K562 (cell line): ENCODE data around the gene BAD. TPM values are rescaled to one million over a fixed set of nuclear protein-coding genes. Genes with fewer than 3 reads are reported as not detected.

Experiments used
- ATAC-seq: fragments of 200-7000 bp; cut with Tn5 transposase; 3 replicates; pipeline ENCODE4 v1.9.1; 2020; ENCODE audit warnings: moderate library complexity
- BruUV-seq: library from RNA; stranded (reverse); fragments of 400-500 nt; replicated peaks from 2 replicates; lab custom pipeline; 2021; lab: Mats Ljungman, UMichigan
- CTCF ChIA-PET: fragments of 300-600 bp; formaldehyde crosslinking; extraction: SDS; loops from one replicate; lab custom pipeline; 2021; ENCODE audit warnings: low intra/inter-chr PET ratio; lab: Yijun Ruan, JAX
- POLR2A ChIA-PET: fragments of 300-600, 350-650 bp; sonication (Branson Sonifier 250); formaldehyde crosslinking; extraction: SDS; loops from one replicate; lab custom pipeline; 2021; ENCODE audit warnings: antibody characterized with exemption, inconsistent platforms; lab: Yijun Ruan, JAX
- DNase-seq, 4 experiments: peaks; one replicate each; pipeline versions ENCODE4 v3.0.0 to v3.0.0-alpha.2; 2011 to 2018; ENCODE audit warnings: low spot score in 3 of 4, mixed read lengths in 3 of 4; ENCODE audit errors: extremely low read depth in 1 of 4
- FAIRE-seq: peaks from 2 replicates; lab custom pipeline; 2011; peaks lifted over from hg19 to GRCh38; lab: Jason Lieb, UNC
- H2AFZ ChIP-seq: 2 replicates; pipeline ENCODE4 v1.6.0; 2011; ENCODE audit warnings: low read depth, low read length, control low read depth, inconsistent platforms
- H3K27ac ChIP-seq: fragments of 200-600 bp; 3 replicates; pipeline ENCODE4 v1.8.0; 2011; ENCODE audit warnings: low read depth, mild to moderate bottlenecking, control low read depth, inconsistent platforms, low read length, moderate library complexity, mixed read lengths; ENCODE audit errors: extremely low read depth
- H3K27me3 ChIP-seq, 2 experiments: fragments of 300-600 bp in 1 of 2; 2 replicates in 1 of 2; 3 replicates in 1 of 2; pipeline versions ENCODE4 v1.6.0 to v1.8.0; 2011; ENCODE audit warnings: inconsistent platforms in 2 of 2, low read length in 2 of 2, mild to moderate bottlenecking in 1 of 2, mixed read lengths in 1 of 2, moderate library complexity in 1 of 2; ENCODE audit not compliant: control insufficient read depth in 2 of 2, insufficient read depth in 2 of 2
- H3K36me3 ChIP-seq: fragments of 300-600 bp; 3 replicates; pipeline ENCODE4 v1.8.0; 2011; ENCODE audit warnings: mild to moderate bottlenecking, low read length, inconsistent platforms; ENCODE audit not compliant: control insufficient read depth, insufficient read depth
- H3K4me1 ChIP-seq, 2 experiments: fragments of 200-600 bp in 1 of 2; replicated peaks in 1 of 2; 2 replicates in 1 of 2; 3 replicates in 1 of 2; pipeline versions ENCODE4 v1.5.1 to v1.8.0; 2011; ENCODE audit warnings: inconsistent platforms in 2 of 2, low read length in 2 of 2, mild to moderate bottlenecking in 1 of 2, mixed read lengths in 1 of 2, moderate library complexity in 1 of 2; ENCODE audit not compliant: control insufficient read depth in 2 of 2, insufficient read depth in 2 of 2
- H3K4me2 ChIP-seq: 2 replicates; pipeline ENCODE4 v1.6.1; 2011; ENCODE audit warnings: low read length, control low read depth, inconsistent platforms, mixed read lengths; ENCODE audit not compliant: insufficient read depth
- H3K4me3 ChIP-seq: fragments of 200-600 bp; sonication (generic), shearing (Covaris generic); 2 replicates; pipeline ENCODE4 v1.5.1; 2016; ENCODE audit warnings: control low read depth, inconsistent platforms
- H3K79me2 ChIP-seq: fragments of 200-600 bp; 3 replicates; pipeline ENCODE4 v1.8.0; 2011; ENCODE audit warnings: low read length, inconsistent platforms; ENCODE audit not compliant: control insufficient read depth, insufficient read depth
- H3K9ac ChIP-seq, 2 experiments: 2 replicates each; pipeline versions ENCODE4 v1.6.0 to v1.6.1; 2011; ENCODE audit warnings: low read depth in 2 of 2, low read length in 2 of 2, control low read depth in 1 of 2, inconsistent platforms in 1 of 2, mild to moderate bottlenecking in 1 of 2, mixed read lengths in 1 of 2; ENCODE audit not compliant: insufficient read depth in 1 of 2
- H3K9me1 ChIP-seq: one replicate; pipeline ENCODE4 v1.6.0; 2011; ENCODE audit warnings: inconsistent platforms, mild to moderate bottlenecking, low read length, moderate library complexity; ENCODE audit not compliant: control insufficient read depth, insufficient read depth
- H3K9me3 ChIP-seq: replicated peaks from 2 replicates; pipeline ENCODE4 v1.5.1; 2011; ENCODE audit warnings: low read depth, low read length, inconsistent platforms; ENCODE audit not compliant: control insufficient read depth, insufficient read depth
- H4K20me1 ChIP-seq: replicated peaks from 2 replicates; pipeline ENCODE4 v1.6.1; 2011; ENCODE audit warnings: low read length, inconsistent platforms, mixed read lengths; ENCODE audit not compliant: control insufficient read depth, insufficient read depth
- BRCA1 ChIP-seq, 2 experiments: fragments of 450-650 bp in 1 of 2; sonication (generic) in 1 of 2; formaldehyde crosslinking in 1 of 2; IDR thresholded peaks; 2 replicates each; pipeline versions ENCODE4 v1.5.0 to v1.6.1; 2017 to 2020; ENCODE audit warnings: mild to moderate bottlenecking in 1 of 2, missing genetic modification reagents in 1 of 2
- EZH2 ChIP-seq: IDR thresholded peaks from 2 replicates; pipeline ENCODE4 v1.6.1; 2012; ENCODE audit warnings: low read depth, mild to moderate bottlenecking, inconsistent platforms, low read length, borderline replicate concordance
- L3MBTL2 ChIP-seq: fragments of 450-650 bp; IDR thresholded peaks from 2 replicates; pipeline ENCODE4 v1.6.1; 2016; ENCODE audit warnings: mild to moderate bottlenecking, moderate library complexity
- MYC ChIP-seq, 2 experiments: fragments of 250-450 bp in 1 of 2; sonication (Bioruptor Pico) in 1 of 2; IDR thresholded peaks; 2 replicates each; pipeline versions ENCODE4 v1.5.1 to v1.6.1; 2012 to 2021; ENCODE audit warnings: low read depth in 2 of 2, borderline replicate concordance in 1 of 2, improper control_type of control experiment in 1 of 2, low read length in 1 of 2, mild to moderate bottlenecking in 1 of 2, moderate library complexity in 1 of 2
- WGBS: fragments of 100-300 bp; shearing (Covaris generic); methylation state at CpG from one replicate; pipeline ENCODE4 v1.1.6; 2016; ENCODE audit warnings: low coverage, mixed read lengths; ENCODE audit not compliant: insufficient coverage; ENCODE audit errors: missing lambda C conversion rate; 5-methylcytosine and 5-hydroxymethylcytosine counted together
- in situ Hi-C: fragments of 300-500 bp; cut with MboI; formaldehyde crosslinking; loops from 4 replicates; pipeline ENCODE4 v1.15.0; 2018; ENCODE audit warnings: inconsistent platforms, mixed read lengths
- intact Hi-C: fragments of 100-400 bp; cut with micrococcal nuclease; formaldehyde crosslinking; loops from 2 replicates; pipeline ENCODE4 v1.14.2; 2022
- polyA plus RNA-seq, 8 experiments: library from polyadenylated mRNA; depleted of rRNA in 4 of 8; stranded (reverse) in 5 of 8; unstranded in 3 of 8; fragments of >200 nt; fragmentation: Nextera tagmentation in 2 of 8; fragmentation: Illumina TruSeq in 1 of 8; extraction: Ambion mirVana in 2 of 8; extraction: Trizol in 1 of 8; gene quantifications; 2 replicates each; pipeline versions ENCODE4 v1.2.1 to v1.2.3, GENCODE V29; 2011 to 2014; ENCODE audit warnings: inconsistent platforms in 1 of 8, missing spikeins in 1 of 8
- total RNA-seq, 7 experiments: library from RNA; depleted of rRNA in 6 of 7; stranded (reverse); fragments of >200 nt in 6 of 7; fragmentation: Illumina TruSeq in 2 of 7; extraction: Trizol in 2 of 7; gene quantifications; 2 replicates each; pipeline versions ENCODE4 v1.2.1 to v1.2.3, GENCODE V29; 2011 to 2021; ENCODE audit warnings: low replicate concordance in 1 of 7
- TF ChIP-seq, protein P1 (sequence below): fragments of 450-650 bp; IDR thresholded peaks from 2 replicates; pipeline ENCODE4 v1.6.1; 2017; ENCODE audit warnings: antibody characterized with exemption, mild to moderate bottlenecking
- TF ChIP-seq, protein P2 (sequence below), 2 experiments: IDR thresholded peaks; 2 replicates each; pipeline ENCODE4 v1.6.1; 2011; ENCODE audit warnings: borderline replicate concordance in 1 of 2, control low read depth in 1 of 2, low read depth in 1 of 2, low read length in 1 of 2, mild to moderate bottlenecking in 1 of 2, mixed read lengths in 1 of 2, moderate library complexity in 1 of 2; ENCODE audit not compliant: insufficient read depth in 1 of 2, insufficient read length in 1 of 2, poor library complexity in 1 of 2, severe bottlenecking in 1 of 2; ENCODE audit errors: extremely low read depth in 1 of 2

The BAD gene
- total and polyA plus RNA-seq, 9 of the 15 experiments (the other 6 are each of a cell fraction or from before 2014, with no cell fraction given): 0.61 to 45.6 (median 11.8) TPM

DNA sequence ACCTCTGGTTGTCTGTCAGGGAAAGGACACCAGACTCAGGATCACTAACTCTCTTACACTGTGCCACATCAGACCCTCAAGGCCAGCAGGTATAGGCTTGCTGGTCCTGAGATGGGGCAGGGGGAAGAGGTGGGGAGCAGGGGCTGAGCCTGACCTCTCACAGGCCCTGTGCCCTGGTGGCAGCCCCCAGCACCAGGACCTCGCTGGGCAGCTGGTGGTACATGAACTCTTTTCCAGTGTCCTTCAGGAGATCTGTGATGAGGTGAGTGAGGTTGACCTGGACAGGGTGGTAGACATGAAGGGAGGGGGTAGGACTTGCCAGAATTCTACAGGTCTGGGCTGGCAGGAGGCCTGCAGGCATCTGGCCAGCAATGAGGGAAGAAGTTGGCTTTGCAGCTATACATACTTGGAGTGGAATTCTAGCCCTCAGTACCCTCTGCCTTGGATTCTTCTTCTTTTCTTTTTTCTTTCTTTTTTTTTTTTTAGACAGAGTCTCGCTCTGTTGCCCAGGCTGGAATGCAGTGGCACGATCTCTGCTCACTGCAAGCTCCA is 57.0 kb downstream of the BAD start:
- H3K4me3 ChIP-seq: peak overlapping the region; percentile 64
- no peaks in the 10 kb centered on the region for H4K20me1 ChIP-seq
- WGBS: 43% methylated on average over 1 of the region's 3 CpGs
- ChIA-PET POLR2A (interaction anchor here (0.8 to 6.3 kb wide), 4 partner anchors 10 to 21 kb away, joined by 3 to 77 read pairs (median 15); partner anchors contain the start of gene FERMT3), CTCF (no interaction called here)
- intact Hi-C loops (no loop called here), in situ Hi-C loops (no loop called here)
- peaks cover 34% of the 10 kb centered on the region; the same call in 2 of the 3 replicates for H3K36me3 ChIP-seq
- ATAC-seq: no peak
- H3K9me1 ChIP-seq: peaks cover 5% of the 10 kb centered on the region
- no peaks in the 10 kb centered on the region for H3K9me3 ChIP-seq
- BruUV-seq: no TSS peak
- no peaks in the 10 kb centered on the region for H3K27me3 ChIP-seq
- H3K4me2 ChIP-seq: peak overlapping the region; percentile 83
- H3K9ac ChIP-seq: peak overlapping the region; percentile 79 to 99
- TF ChIP-seq BRCA1 (IDR thresholded peaks at IDR 0.05) (no peak), BRCA1 (CRISPR knock-in tag; IDR thresholded peaks at IDR 0.05) (0 out of 2 replicates have a peak, but pooled peaks have one; percentile 45), EZH2 (no peak)
- TF ChIP-seq, all 486 proteins: peak for 1
- Histone ChIP-seq H3K27ac (peak overlapping the region; percentile 93), H2AFZ (no peak overlapping the region), H3K4me1 (peaks cover 23 to 86% of the 10 kb centered on the region in 2 experiments), H3K79me2 (peaks cover 48% of the 10 kb centered on the region)
- FAIRE-seq (no peak), DNase-seq (peak in 1 of 4 experiments; percentile 11)

DNA sequence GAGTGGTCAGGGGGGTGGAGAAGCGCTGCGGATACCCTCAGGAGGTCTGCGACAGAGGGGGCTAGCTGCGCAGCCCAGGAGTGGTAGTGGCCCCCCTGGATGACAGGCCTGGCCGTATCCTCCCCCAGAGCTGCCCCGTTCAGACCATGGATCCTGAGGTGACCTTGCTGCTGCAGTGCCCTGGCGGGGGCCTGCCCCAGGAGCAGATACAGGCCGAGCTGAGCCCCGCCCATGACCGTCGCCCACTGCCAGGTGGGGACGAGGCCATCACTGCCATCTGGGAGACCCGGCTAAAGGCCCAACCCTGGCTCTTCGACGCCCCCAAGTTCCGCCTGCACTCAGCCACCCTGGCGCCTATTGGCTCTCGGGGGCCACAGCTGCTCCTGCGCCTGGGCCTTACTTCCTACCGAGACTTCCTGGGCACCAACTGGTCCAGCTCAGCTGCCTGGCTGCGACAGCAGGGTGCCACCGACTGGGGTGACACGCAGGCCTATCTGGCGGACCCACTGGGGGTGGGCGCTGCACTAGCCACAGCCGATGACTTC is 57.9 kb downstream of the BAD start:
- Histone ChIP-seq H4K20me1 (no peaks in the 10 kb centered on the region), H2AFZ (peak overlapping the region; percentile 23; the same call in 1 of the 2 replicates), H3K27me3 (no peaks in the 10 kb centered on the region), H3K9ac (peak overlapping the region; percentile 79 to 99), H3K4me1 (peaks cover 14 to 77% of the 10 kb centered on the region in 2 experiments; a peak in 4 of 5 replicates), H3K9me1 (peaks cover 5% of the 10 kb centered on the region), H3K27ac (peak overlapping the region; percentile 93), H3K79me2 (peaks cover 44% of the 10 kb centered on the region), H3K4me2 (peak overlapping the region; percentile 83), H3K9me3 (no peaks in the 10 kb centered on the region), H3K4me3 (peak overlapping the region; percentile 64), H3K36me3 (peaks cover 38% of the 10 kb centered on the region; the same call in 2 of the 3 replicates)
- in situ Hi-C loops (no loop called here), intact Hi-C loops (no loop called here)
- FAIRE-seq: no peak
- peak; percentile 24 for ATAC-seq
- WGBS: 2% methylated on average over 26 of the region's 26 CpGs
- CTCF ChIA-PET: no interaction called here
- BruUV-seq: TSS peak; percentile 66
- DNase-seq: peak; percentile 38 to 67 (median 62)
- POLR2A ChIA-PET: interaction anchor here (0.7 to 6.3 kb wide), 11 partner anchors 9 to 486 kb away, joined by 3 to 77 read pairs (median 3); partner anchors contain the start of gene FERMT3
- TF ChIP-seq MYC (IDR thresholded peaks at IDR 0.05; ENCODE audit: low read depth, low read length) (no peak), MYC (CRISPR knock-in tag; IDR thresholded peaks at IDR 0.05; ENCODE audit: borderline replicate concordance, low read depth) (0 out of 2 replicates have a peak, but pooled peaks have one; percentile 35), L3MBTL2 (0 out of 2 replicates have a peak, but pooled peaks have one; percentile 49)
- TF ChIP-seq, protein P1, sequence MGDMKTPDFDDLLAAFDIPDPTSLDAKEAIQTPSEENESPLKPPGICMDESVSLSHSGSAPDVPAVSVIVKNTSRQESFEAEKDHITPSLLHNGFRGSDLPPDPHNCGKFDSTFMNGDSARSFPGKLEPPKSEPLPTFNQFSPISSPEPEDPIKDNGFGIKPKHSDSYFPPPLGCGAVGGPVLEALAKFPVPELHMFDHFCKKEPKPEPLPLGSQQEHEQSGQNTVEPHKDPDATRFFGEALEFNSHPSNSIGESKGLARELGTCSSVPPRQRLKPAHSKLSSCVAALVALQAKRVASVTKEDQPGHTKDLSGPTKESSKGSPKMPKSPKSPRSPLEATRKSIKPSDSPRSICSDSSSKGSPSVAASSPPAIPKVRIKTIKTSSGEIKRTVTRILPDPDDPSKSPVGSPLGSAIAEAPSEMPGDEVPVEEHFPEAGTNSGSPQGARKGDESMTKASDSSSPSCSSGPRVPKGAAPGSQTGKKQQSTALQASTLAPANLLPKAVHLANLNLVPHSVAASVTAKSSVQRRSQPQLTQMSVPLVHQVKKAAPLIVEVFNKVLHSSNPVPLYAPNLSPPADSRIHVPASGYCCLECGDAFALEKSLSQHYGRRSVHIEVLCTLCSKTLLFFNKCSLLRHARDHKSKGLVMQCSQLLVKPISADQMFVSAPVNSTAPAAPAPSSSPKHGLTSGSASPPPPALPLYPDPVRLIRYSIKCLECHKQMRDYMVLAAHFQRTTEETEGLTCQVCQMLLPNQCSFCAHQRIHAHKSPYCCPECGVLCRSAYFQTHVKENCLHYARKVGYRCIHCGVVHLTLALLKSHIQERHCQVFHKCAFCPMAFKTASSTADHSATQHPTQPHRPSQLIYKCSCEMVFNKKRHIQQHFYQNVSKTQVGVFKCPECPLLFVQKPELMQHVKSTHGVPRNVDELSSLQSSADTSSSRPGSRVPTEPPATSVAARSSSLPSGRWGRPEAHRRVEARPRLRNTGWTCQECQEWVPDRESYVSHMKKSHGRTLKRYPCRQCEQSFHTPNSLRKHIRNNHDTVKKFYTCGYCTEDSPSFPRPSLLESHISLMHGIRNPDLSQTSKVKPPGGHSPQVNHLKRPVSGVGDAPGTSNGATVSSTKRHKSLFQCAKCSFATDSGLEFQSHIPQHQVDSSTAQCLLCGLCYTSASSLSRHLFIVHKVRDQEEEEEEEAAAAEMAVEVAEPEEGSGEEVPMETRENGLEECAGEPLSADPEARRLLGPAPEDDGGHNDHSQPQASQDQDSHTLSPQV: peak; percentile 74
- TF ChIP-seq, protein P2, sequence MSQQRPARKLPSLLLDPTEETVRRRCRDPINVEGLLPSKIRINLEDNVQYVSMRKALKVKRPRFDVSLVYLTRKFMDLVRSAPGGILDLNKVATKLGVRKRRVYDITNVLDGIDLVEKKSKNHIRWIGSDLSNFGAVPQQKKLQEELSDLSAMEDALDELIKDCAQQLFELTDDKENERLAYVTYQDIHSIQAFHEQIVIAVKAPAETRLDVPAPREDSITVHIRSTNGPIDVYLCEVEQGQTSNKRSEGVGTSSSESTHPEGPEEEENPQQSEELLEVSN (IDR thresholded peaks at IDR 0.05; ENCODE audit: borderline replicate concordance in 1 of 2, extremely low read depth in 1 of 2, insufficient read depth in 1 of 2, insufficient read length in 1 of 2, low read depth in 1 of 2, low read length in 1 of 2, poor library complexity in 1 of 2, severe bottlenecking in 1 of 2): peak in 1 of 2 experiments; percentile 46
